Brain microvascular endothelial cell (primary cell): ENCODE data around the gene NSUN7.

ENCODE experiments used
- DNase-seq: peaks from one replicate; pipeline ENCODE4 v3.0.0-alpha.2; 2020
- H3K27ac ChIP-seq: fragments of 250-450 bp; sonication (Bioruptor Pico); 2 replicates; pipeline ENCODE4 v1.5.1; 2020; ENCODE audit warnings: mild to moderate bottlenecking, moderate library complexity
- H3K27me3 ChIP-seq: fragments of 250-450 bp; sonication (Bioruptor Pico); replicated peaks from 2 replicates; pipeline ENCODE4 v1.5.1; 2020; ENCODE audit warnings: mild to moderate bottlenecking
- H3K36me3 ChIP-seq: fragments of 250-450 bp; sonication (Bioruptor Pico); replicated peaks from 2 replicates; pipeline ENCODE4 v1.5.1; 2020; ENCODE audit warnings: mild to moderate bottlenecking
- H3K4me3 ChIP-seq: 2 replicates; pipeline ENCODE4 v1.5.1; 2011; ENCODE audit warnings: low read depth, mild to moderate bottlenecking, control low read depth, low read length, moderate library complexity
- CTCF ChIP-seq: IDR thresholded peaks from 2 replicates; pipeline ENCODE4 v1.5.1; 2011; ENCODE audit warnings: low read depth, mild to moderate bottlenecking, moderate library complexity, low read length, control low read depth, inconsistent platforms; ENCODE audit errors: missing control alignments
- in situ Hi-C: cut with HindIII; loops from 2 replicates; pipeline ENCODE4 v1.10.0; 2017; ENCODE audit warnings: low sequenced_read_pairs, low pct_ligation_motif_present

NSUN7 gene

GRCh38 chr4:40840255-40840984 is 90.7 kb downstream of the NSUN7 start:
- peaks cover 42% of the 10 kb centered on the region for H3K36me3 ChIP-seq
- H3K27ac ChIP-seq: no peak overlapping the region
- H3K27me3 ChIP-seq: no peaks in the 10 kb centered on the region
- no peak for DNase-seq
- TF ChIP-seq CTCF: no peak
- in situ Hi-C loops: no loop called here
- H3K4me3 ChIP-seq: no peak overlapping the region

- peak; percentile 98 for DNase-seq
- in situ Hi-C loops: no loop called here
- Histone ChIP-seq H3K36me3 (peaks cover 37% of the 10 kb centered on the region), H3K4me3 (no peak overlapping the region), H3K27ac (peak overlapping the region; percentile 76), H3K27me3 (no peaks in the 10 kb centered on the region)
- TF ChIP-seq CTCF: peak; percentile 93
These were observed 91.3 kb downstream of the NSUN7 start for GRCh38 chr4:40840985-40841571.

GRCh38 chr4:40842318-40842717 is 92.6 kb downstream of the NSUN7 start:
- TF ChIP-seq CTCF: no peak
- in situ Hi-C loops: no loop called here
- DNase-seq: no peak

GRCh38 chr4:40842725-40843423 is 93.1 kb downstream of the NSUN7 start:
- TF ChIP-seq CTCF: no peak
- no peak for DNase-seq
- in situ Hi-C loops: no loop called here
- no peak overlapping the region for H3K4me3 ChIP-seq
- no peaks in the 10 kb centered on the region for H3K27me3 ChIP-seq
- peaks cover 25% of the 10 kb centered on the region for H3K36me3 ChIP-seq
- no peak overlapping the region for H3K27ac ChIP-seq

More at GRCh38 chr4:40842318-40842717, 92.6 kb downstream of the NSUN7 start:
- Histone ChIP-seq H3K36me3 (peaks cover 28% of the 10 kb centered on the region), H3K27ac (no peak overlapping the region), H3K27me3 (no peaks in the 10 kb centered on the region), H3K4me3 (no peak overlapping the region)

GRCh38 chr4:40843696-40844095 is 93.9 kb downstream of the NSUN7 start:
- Histone ChIP-seq H3K4me3 (no peak overlapping the region), H3K27me3 (no peaks in the 10 kb centered on the region), H3K36me3 (peaks cover 25% of the 10 kb centered on the region), H3K27ac (no peak overlapping the region)
- in situ Hi-C loops: no loop called here
- no peak for DNase-seq
- peak; percentile 13 for TF ChIP-seq CTCF
